Left colon (tissue), 2 donors: ENCODE measurements around the gene C3orf38. TPM values are rescaled to one million over a fixed set of nuclear protein-coding genes. Genes with fewer than 3 reads are reported as not detected.
"Not testable (repeated sequence)": the region's sequence is repeated elsewhere in the genome, so short reads cannot be mapped to it uniquely, and the experiment has no call there.

Experiments used
- ATAC-seq: fragments of 200-7000 bp; cut with Tn5 transposase; one replicate; pipeline ENCODE4 v1.9.1; 2020; ENCODE audit warnings: mild to moderate bottlenecking, moderate library complexity
- DNase-seq, 2 donors: peaks; one replicate each; pipeline ENCODE4 v3.0.0-alpha.2; 2020
- intact Hi-C, 2 donors: fragments of 100-400 bp; cut with DNase I in 1 of 2; cut with micrococcal nuclease in 1 of 2; formaldehyde crosslinking; loops; one replicate each; pipeline versions ENCODE4 v1.11.2 to v1.14.0; 2022; cut with DNase I, micrococcal nuclease
- long read RNA-seq: library from polyadenylated mRNA; unstranded; transcript quantifications from one replicate; pipeline ENCODE4 v2.0.0, GENCODE V29; 2021
- total RNA-seq, 2 donors: library from RNA; stranded (reverse); fragmentation: NEBNext Ultra II Directional; extraction: Animal tissue kit (Norgen Biotek cat#: 25700); gene quantifications; one replicate each; pipeline ENCODE4 v1.2.1, GENCODE V29; 2021
- donor health status: DM: no; HTN: no; CAD: no.
- donor health status: DM: yes; HTN: yes; CAD: no.

Gene C3orf38
- total RNA-seq = 10 to 100 TPM; 17.8 to 24.2 TPM
- long read RNA-seq, transcript C3orf38-201 (3 exons, 2,633 nt) = major isoform, 13 of 16 reads
- long read RNA-seq, partial matches to known transcripts = 0 of 16 reads
- long read RNA-seq, other reads (novel, unspliced or antisense) = 2 of 16 reads

- peak; percentile 94 for ATAC-seq
- intact Hi-C loops = no loop called here
- peak; percentile 88 to 91 for DNase-seq
Measured at GRCh38 chr3:88149509-88150362, at the start of gene C3orf38. TSS of gene C3orf38 (plus strand) at chr3:88149959. CDS start at chr3:88150053, 94 bp downstream.

GRCh38 chr3:88101142-88101541 lies 48.6 kb upstream of the C3orf38 start:
- intact Hi-C loops = no loop called here
- no peak for ATAC-seq
- no peak for DNase-seq

- ATAC-seq (no peak), DNase-seq (no peak)
- intact Hi-C loops = no loop called here
Measured at GRCh38 chr3:88105325-88105724, 44.4 kb upstream of the C3orf38 start.

GRCh38 chr3:88112289-88112688 lies 37.5 kb upstream of the C3orf38 start:
- ATAC-seq = no peak
- DNase-seq = no peak
- intact Hi-C loops = loop anchor here in 1 of 2 donors (10.0 kb wide), 1 partner anchor 757 kb away; no protein-coding TSS in a partner anchor

- intact Hi-C loops = loop anchor here in 1 of 2 donors (10.0 kb wide), 1 partner anchor 759 kb away; no protein-coding TSS in a partner anchor
- ATAC-seq = peak; percentile 90
- DNase-seq = peak; percentile 28 to 49
Measured at GRCh38 chr3:88113311-88114162, 36.2 kb upstream of the C3orf38 start.

GRCh38 chr3:88114878-88115549 lies 34.7 kb upstream of the C3orf38 start:
- ATAC-seq = no peak
- intact Hi-C loops = loop anchor here in 1 of 2 donors (10.0 kb wide), 1 partner anchor 760 kb away; no protein-coding TSS in a partner anchor
- no peak for DNase-seq

GRCh38 chr3:88117683-88118082 lies 32.1 kb upstream of the C3orf38 start:
- DNase-seq (no peak), ATAC-seq (no peak)
- intact Hi-C loops = loop anchor here in 1 of 2 donors (10.0 kb wide), 1 partner anchor 763 kb away; no protein-coding TSS in a partner anchor

- intact Hi-C loops = loop anchor here in 1 of 2 donors (10.0 kb wide), 1 partner anchor 764 kb away; no protein-coding TSS in a partner anchor
- not testable (repeated sequence) for ATAC-seq, DNase-seq
Measured at GRCh38 chr3:88118603-88119002, 31.2 kb upstream of the C3orf38 start.

- peak; percentile 74 for ATAC-seq
- DNase-seq = no peak
- intact Hi-C loops = no loop called here
Measured at GRCh38 chr3:88123526-88123925, 26.2 kb upstream of the C3orf38 start.

- intact Hi-C loops = no loop called here
- ATAC-seq (no peak), DNase-seq (no peak)
Measured at GRCh38 chr3:88131695-88132094, 18.1 kb upstream of the C3orf38 start.

- DNase-seq (no peak), ATAC-seq (no peak)
- intact Hi-C loops = no loop called here
Measured at GRCh38 chr3:88132894-88133293, 16.9 kb upstream of the C3orf38 start.

GRCh38 chr3:88133711-88134263 lies 16.0 kb upstream of the C3orf38 start:
- DNase-seq = no peak
- intact Hi-C loops = no loop called here
- ATAC-seq = no peak

GRCh38 chr3:88137836-88138235 lies 11.9 kb upstream of the C3orf38 start:
- intact Hi-C loops = no loop called here
- ATAC-seq (no peak), DNase-seq (no peak)

- DNase-seq (no peak), ATAC-seq (no peak)
- intact Hi-C loops = no loop called here
Measured at GRCh38 chr3:88141458-88142083, 8.2 kb upstream of the C3orf38 start.

GRCh38 chr3:88142094-88142624 lies 7.6 kb upstream of the C3orf38 start:
- intact Hi-C loops = no loop called here
- ATAC-seq (no peak), DNase-seq (no peak)

- intact Hi-C loops = no loop called here
- no peak for ATAC-seq
- DNase-seq = no peak
Measured at GRCh38 chr3:88147261-88147660, 2.5 kb upstream of the C3orf38 start.

- peak in 1 of 2 donors; percentile 6 for DNase-seq
- ATAC-seq = no peak
- intact Hi-C loops = no loop called here
Measured at GRCh38 chr3:88148651-88149050, 1.1 kb upstream of the C3orf38 start.

- ATAC-seq (peak; percentile 4), DNase-seq (no peak)
- intact Hi-C loops = no loop called here
Measured at GRCh38 chr3:88149101-88149508, 654 bp upstream of the C3orf38 start.
